A673 (cell line): Measurements from ENCODE around the gene USP15. TPM values are rescaled to one million over a fixed set of nuclear protein-coding genes. Genes with fewer than 3 reads are reported as not detected.
A peak's percentile ranks its signal among the peaks of the same experiment; 100 is the strongest.

ENCODE experiments used
- BruUV-seq: library from RNA; stranded (reverse); fragments of 400-500 nt; replicated peaks from 2 replicates; lab custom pipeline; 2021; lab: Mats Ljungman, UMichigan
- CTCF ChIA-PET: fragments of 300-600 bp; sonication (Branson Sonifier 250); formaldehyde crosslinking; loops from one replicate; lab custom pipeline; 2022; ENCODE audit warnings: antibody characterized with exemption; lab: Charles Lee
- POLR2A ChIA-PET: fragments of 300-600 bp; sonication (Branson Sonifier 250); formaldehyde crosslinking; loops from one replicate; lab custom pipeline; 2022; ENCODE audit warnings: antibody characterized with exemption; ENCODE audit not compliant: low non-redundant PET; lab: Charles Lee
- DNase-seq: peaks from one replicate; pipeline ENCODE4 v3.0.0-alpha.2; 2015; ENCODE audit warnings: low spot score
- H3K27ac ChIP-seq: fragments of 200-600 bp; sonication (generic); 2 replicates; pipeline ENCODE4 v1.5.1; 2016; ENCODE audit warnings: mixed run types, low read depth, mild to moderate bottlenecking, mixed read lengths, antibody characterized with exemption, low read length; ENCODE audit not compliant: poor library complexity, severe bottlenecking
- H3K27me3 ChIP-seq: fragments of 200-600 bp; sonication (generic); replicated peaks from 2 replicates; pipeline ENCODE4 v1.6.1; 2017; ENCODE audit warnings: mixed run types, low read depth, mild to moderate bottlenecking, mixed read lengths, antibody characterized with exemption, low read length; ENCODE audit not compliant: insufficient read depth, poor library complexity
- H3K36me3 ChIP-seq: fragments of 200-600 bp; sonication (generic); 2 replicates; pipeline ENCODE4 v1.6.1; 2016; ENCODE audit warnings: mixed run types, mild to moderate bottlenecking, mixed read lengths, antibody characterized with exemption, low read length; ENCODE audit not compliant: insufficient read depth, poor library complexity, severe bottlenecking
- H3K4me1 ChIP-seq: fragments of 200-600 bp; sonication (generic); 2 replicates; pipeline ENCODE4 v1.6.1; 2017; ENCODE audit warnings: mixed run types, mild to moderate bottlenecking, mixed read lengths, antibody characterized with exemption, low read length; ENCODE audit not compliant: insufficient read depth, poor library complexity, severe bottlenecking
- H3K4me3 ChIP-seq: fragments of 200-600 bp; sonication (generic); 2 replicates; pipeline ENCODE4 v1.5.1; 2016; ENCODE audit warnings: low read depth, mixed run types, mild to moderate bottlenecking, mixed read lengths, low read length; ENCODE audit not compliant: poor library complexity, severe bottlenecking
- H3K9me3 ChIP-seq: fragments of 200-600 bp; sonication (generic); 2 replicates; pipeline ENCODE4 v1.6.1; 2016; ENCODE audit warnings: mixed run types, low read depth, mild to moderate bottlenecking, mixed read lengths, antibody characterized with exemption, low read length; ENCODE audit not compliant: poor library complexity, severe bottlenecking
- CTCF ChIP-seq: fragments of 300-800, 200-600 bp; sonication (generic); conservative IDR thresholded peaks from 2 replicates; pipeline ENCODE4 v1.5.1; 2017; ENCODE audit warnings: low read depth, mild to moderate bottlenecking, antibody characterized with exemption, low read length, moderate library complexity, mixed read lengths
- EZH2 ChIP-seq: fragments of 200-600 bp; sonication (generic); IDR thresholded peaks from 2 replicates; pipeline ENCODE4 v1.6.1; 2017; ENCODE audit warnings: borderline replicate concordance, low read depth, mild to moderate bottlenecking, mixed read lengths, antibody characterized with exemption, low read length; ENCODE audit not compliant: poor library complexity, severe bottlenecking
- intact Hi-C: fragments of 100-400 bp; cut with micrococcal nuclease; formaldehyde crosslinking; loops from one replicate; pipeline ENCODE4 v1.10.0; 2022; ENCODE audit not compliant: unreplicated experiment
- total RNA-seq: library from RNA; stranded (reverse); gene quantifications from 2 replicates; pipeline ENCODE4 v1.2.3, GENCODE V29; 2021

The USP15 gene
- total RNA-seq, 1 experiment from 2014 or later, result 61.7 TPM

GRCh38 chr12:62252576-62252975, 7.6 kb upstream of the USP15 start:
- Histone ChIP-seq H3K9me3 (no peaks in the 10 kb centered on the region), H3K4me3 (no peak overlapping the region), H3K27me3 (no peaks in the 10 kb centered on the region), H3K4me1 (peaks cover 12% of the 10 kb centered on the region), H3K27ac (no peak overlapping the region), H3K36me3 (no peaks in the 10 kb centered on the region)
- TF ChIP-seq EZH2 (no peak), CTCF (no peak)
- ChIA-PET POLR2A (no interaction called here), CTCF (no interaction called here)
- no peak for DNase-seq
- intact Hi-C loops, result no loop called here
- BruUV-seq, result no TSS peak

- intact Hi-C loops, result no loop called here
- Histone ChIP-seq H3K4me1 (peaks cover 16% of the 10 kb centered on the region), H3K9me3 (no peaks in the 10 kb centered on the region), H3K27me3 (no peaks in the 10 kb centered on the region), H3K4me3 (no peak overlapping the region), H3K27ac (no peak overlapping the region), H3K36me3 (no peaks in the 10 kb centered on the region)
- DNase-seq, result no peak
- ChIA-PET CTCF (no interaction called here), POLR2A (no interaction called here)
- BruUV-seq, result no TSS peak
- TF ChIP-seq CTCF (no peak), EZH2 (no peak)
Measured at GRCh38 chr12:62254967-62255366, 5.2 kb upstream of the USP15 start.

GRCh38 chr12:62256408-62257096, 3.7 kb upstream of the USP15 start:
- Histone ChIP-seq H3K4me1 (peaks cover 17% of the 10 kb centered on the region), H3K9me3 (no peaks in the 10 kb centered on the region), H3K36me3 (no peaks in the 10 kb centered on the region), H3K27ac (no peak overlapping the region), H3K27me3 (no peaks in the 10 kb centered on the region), H3K4me3 (no peak overlapping the region)
- no peak for TF ChIP-seq EZH2
- TF ChIP-seq CTCF, result no peak
- intact Hi-C loops, result no loop called here
- ChIA-PET POLR2A (no interaction called here), CTCF (no interaction called here)
- no TSS peak for BruUV-seq
- peak; percentile 16 for DNase-seq
